Coronary artery (tissue), 2 donors: ENCODE data around the gene SH3BP2.
A peak's percentile ranks its signal among the peaks of the same experiment; 100 is the strongest.

ENCODE experiments used
- DNase-seq: peaks from one replicate; pipeline ENCODE4 v3.0.0-alpha.2; 2017; ENCODE audit warnings: low spot score
- H3K27ac ChIP-seq, 2 donors: fragments of 200-600 bp; sonication (generic); one replicate each; pipeline ENCODE4 v1.5.1; 2016 to 2019
- H3K4me3 ChIP-seq: fragments of 200-600 bp; sonication (generic); 2 replicates; pipeline ENCODE4 v1.5.1; 2016; ENCODE audit warnings: mild to moderate bottlenecking, moderate library complexity
- CTCF ChIP-seq: fragments of 200-600 bp; sonication (generic); IDR thresholded peaks from one replicate; pipeline ENCODE4 v1.5.1; 2019; ENCODE audit warnings: antibody characterized with exemption

SH3BP2 gene

GRCh38 chr4:2802618-2803531 lies 10.0 kb downstream of the SH3BP2 start:
- DNase-seq, result no peak
- Histone ChIP-seq H3K27ac (peak overlapping the region in 1 of 2 donors; percentile 81), H3K4me3 (no peak overlapping the region)
- no peak for TF ChIP-seq CTCF

- TF ChIP-seq CTCF, result no peak
- Histone ChIP-seq H3K4me3 (no peak overlapping the region), H3K27ac (peak overlapping the region in 1 of 2 donors; percentile 81)
- no peak for DNase-seq
Measured at GRCh38 chr4:2803624-2804448, 11.0 kb downstream of the SH3BP2 start.

- no peak overlapping the region for H3K4me3 ChIP-seq
- no peak for DNase-seq
- H3K27ac ChIP-seq, result peak overlapping the region in 1 of 2 donors; percentile 81
- TF ChIP-seq CTCF, result no peak
Measured at GRCh38 chr4:2804449-2804972, 11.6 kb downstream of the SH3BP2 start.

GRCh38 chr4:2804973-2805501 lies 12.2 kb downstream of the SH3BP2 start:
- peak overlapping the region; percentile 19 for H3K4me3 ChIP-seq
- DNase-seq, result no peak
- no peak for TF ChIP-seq CTCF
- H3K27ac ChIP-seq, result peak overlapping the region in 1 of 2 donors; percentile 81

GRCh38 chr4:2805712-2806389 lies 13.0 kb downstream of the SH3BP2 start:
- DNase-seq, result no peak
- Histone ChIP-seq H3K4me3 (peak overlapping the region; percentile 19), H3K27ac (peak overlapping the region; percentile 5 to 81)
- TF ChIP-seq CTCF, result no peak
